WTC11 (cell line): ENCODE measurements around the gene CHTOP. TPM values are rescaled to one million over a fixed set of nuclear protein-coding genes. Genes with fewer than 3 reads are reported as not detected.

Source experiments
- ATAC-seq: fragments of 200-7000 bp; cut with Tn5 transposase; 2 replicates; pipeline ENCODE4 v1.10.0; 2021; ENCODE audit warnings: mild to moderate bottlenecking, moderate library complexity
- CTCF ChIA-PET: fragments of 300-600 bp; sonication (Branson Sonifier 250); formaldehyde crosslinking; loops from one replicate; lab custom pipeline; 2021; ENCODE audit warnings: antibody characterized with exemption; lab: Charles Lee
- POLR2A ChIA-PET: fragments of 350-600 bp; sonication (Branson Sonifier 250); formaldehyde crosslinking; loops from one replicate; lab custom pipeline; 2021; ENCODE audit warnings: antibody characterized with exemption; lab: Charles Lee
- DNase-seq: peaks from one replicate; pipeline ENCODE4 v3.0.0; 2021; ENCODE audit warnings: low spot score
- H3K27ac Mint-ChIP-seq: 2 replicates; pipeline ENCODE4 v1.8.0; 2021; ENCODE audit warnings: mixed read lengths
- H3K27me3 Mint-ChIP-seq: 2 replicates; pipeline ENCODE4 v1.8.0; 2021; ENCODE audit warnings: low read depth, mild to moderate bottlenecking, moderate library complexity, mixed read lengths
- H3K36me3 Mint-ChIP-seq: 2 replicates; pipeline ENCODE4 v1.8.0; 2021; ENCODE audit warnings: mixed read lengths
- H3K4me1 Mint-ChIP-seq: 2 replicates; pipeline ENCODE4 v1.8.0; 2022; ENCODE audit warnings: mixed read lengths
- H3K4me3 Mint-ChIP-seq: 2 replicates; pipeline ENCODE4 v1.8.0; 2021; ENCODE audit warnings: mild to moderate bottlenecking, moderate library complexity, mixed read lengths
- H3K9me3 Mint-ChIP-seq: 2 replicates; pipeline ENCODE4 v1.8.0; 2021; ENCODE audit warnings: mixed read lengths
- CREB1 ChIP-seq: sonication (generic); formaldehyde crosslinking; IDR thresholded peaks from 2 replicates; pipeline ENCODE4 v1.8.0; 2023; ENCODE audit warnings: mild to moderate bottlenecking, missing genetic modification reagents
- CREM ChIP-seq: sonication (generic); formaldehyde crosslinking; IDR thresholded peaks from 2 replicates; pipeline ENCODE4 v1.8.1; 2022; ENCODE audit warnings: mild to moderate bottlenecking, missing genetic modification reagents, moderate library complexity
- ELF4 ChIP-seq: sonication (generic); formaldehyde crosslinking; IDR thresholded peaks from 2 replicates; pipeline ENCODE4 v1.8.1; 2022; ENCODE audit warnings: low read depth, mild to moderate bottlenecking, moderate library complexity, missing genetic modification reagents
- EMX1 ChIP-seq: fragments of 250-450 bp; sonication (Bioruptor Pico); IDR thresholded peaks from 2 replicates; pipeline ENCODE4 v1.8.0; 2021; ENCODE audit warnings: mild to moderate bottlenecking
- GTF2I ChIP-seq: fragments of 250-450 bp; sonication (Bioruptor Pico); conservative IDR thresholded peaks from 2 replicates; pipeline ENCODE4 v1.4.0; 2021; ENCODE audit warnings: mild to moderate bottlenecking
- IRF2 ChIP-seq: sonication (generic); formaldehyde crosslinking; IDR thresholded peaks from 2 replicates; pipeline ENCODE4 v1.8.0; 2022; ENCODE audit warnings: low read depth, missing genetic modification reagents, borderline replicate concordance
- JAZF1 ChIP-seq: fragments of 250-450 bp; sonication (Bioruptor Pico); IDR thresholded peaks from 2 replicates; pipeline ENCODE4 v1.9.0; 2021; ENCODE audit warnings: moderate library complexity, mild to moderate bottlenecking, inconsistent platforms
- JUN ChIP-seq: sonication (generic); formaldehyde crosslinking; IDR thresholded peaks from 2 replicates; pipeline ENCODE4 v1.8.0; 2023; ENCODE audit warnings: mild to moderate bottlenecking, missing genetic modification reagents
- NFYB ChIP-seq: sonication (generic); formaldehyde crosslinking; conservative IDR thresholded peaks from 2 replicates; pipeline ENCODE4 v1.8.0; 2022; ENCODE audit warnings: low read depth, missing genetic modification reagents
- NR1H2 ChIP-seq: sonication (generic); formaldehyde crosslinking; IDR thresholded peaks from 2 replicates; pipeline ENCODE4 v1.9.0; 2021; ENCODE audit warnings: mild to moderate bottlenecking, moderate library complexity, missing genetic modification reagents
- RELA ChIP-seq: sonication (generic); formaldehyde crosslinking; IDR thresholded peaks from 2 replicates; pipeline ENCODE4 v1.8.1; 2022; ENCODE audit warnings: missing genetic modification reagents, mild to moderate bottlenecking, borderline replicate concordance
- SMAD3 ChIP-seq: sonication (generic); formaldehyde crosslinking; IDR thresholded peaks from 2 replicates; pipeline ENCODE4 v1.8.0; 2022; ENCODE audit warnings: missing genetic modification reagents, mild to moderate bottlenecking, borderline replicate concordance
- SMAD4 ChIP-seq: sonication (generic); formaldehyde crosslinking; IDR thresholded peaks from 2 replicates; pipeline ENCODE4 v1.8.0; 2022; ENCODE audit warnings: mild to moderate bottlenecking, missing genetic modification reagents
- TCF7 ChIP-seq: sonication (generic); formaldehyde crosslinking; IDR thresholded peaks from 2 replicates; pipeline ENCODE4 v1.8.0; 2022; ENCODE audit warnings: mild to moderate bottlenecking, low read depth, missing genetic modification reagents, moderate library complexity
- ZNF121 ChIP-seq: sonication (generic); formaldehyde crosslinking; IDR thresholded peaks from 2 replicates; pipeline ENCODE4 v1.8.0; 2023; ENCODE audit warnings: missing genetic modification reagents
- ZNF219 ChIP-seq: sonication (generic); formaldehyde crosslinking; IDR thresholded peaks from 2 replicates; pipeline ENCODE4 v1.8.0; 2023; ENCODE audit warnings: missing genetic modification reagents, mild to moderate bottlenecking, borderline replicate concordance
- ZNF232 ChIP-seq: sonication (generic); formaldehyde crosslinking; IDR thresholded peaks from 2 replicates; pipeline ENCODE4 v1.8.0; 2022; ENCODE audit warnings: mild to moderate bottlenecking, missing genetic modification reagents
- ZNF317 ChIP-seq: sonication (generic); formaldehyde crosslinking; IDR thresholded peaks from 2 replicates; pipeline ENCODE4 v1.8.1; 2023; ENCODE audit warnings: low read depth, mild to moderate bottlenecking, moderate library complexity, missing genetic modification reagents, borderline replicate concordance
- ZNF423 ChIP-seq: fragments of 250-450 bp; sonication (Bioruptor Pico); IDR thresholded peaks from 2 replicates; pipeline ENCODE4 v2.1.2; 2022; ENCODE audit warnings: mild to moderate bottlenecking, moderate library complexity
- total RNA-seq: library from RNA; stranded (reverse); gene quantifications from 3 replicates; pipeline ENCODE4 v1.2.3, GENCODE V29; 2021
- TF ChIP-seq, protein P1 (sequence below): sonication (generic); formaldehyde crosslinking; IDR thresholded peaks from 2 replicates; pipeline ENCODE4 v1.8.1; 2023; ENCODE audit warnings: mild to moderate bottlenecking, missing genetic modification reagents
- TF ChIP-seq, protein P2 (sequence below): sonication (generic); formaldehyde crosslinking; IDR thresholded peaks from 2 replicates; pipeline ENCODE4 v1.8.1; 2022; ENCODE audit warnings: mild to moderate bottlenecking, moderate library complexity, missing genetic modification reagents
- TF ChIP-seq, protein P3 (sequence below): sonication (generic); formaldehyde crosslinking; IDR thresholded peaks from 2 replicates; pipeline ENCODE4 v1.8.1; 2023; ENCODE audit warnings: mild to moderate bottlenecking, moderate library complexity, missing genetic modification reagents
- TF ChIP-seq, protein P4 (sequence below): sonication (generic); formaldehyde crosslinking; IDR thresholded peaks from 2 replicates; pipeline ENCODE4 v1.8.1; 2023; ENCODE audit warnings: mild to moderate bottlenecking, missing genetic modification reagents, moderate library complexity
- TF ChIP-seq, protein P5 (sequence below): sonication (generic); formaldehyde crosslinking; IDR thresholded peaks from 2 replicates; pipeline ENCODE4 v1.8.1; 2022; ENCODE audit warnings: missing genetic modification reagents, borderline replicate concordance
- TF ChIP-seq, protein P6 (sequence below): sonication (generic); formaldehyde crosslinking; IDR thresholded peaks from 2 replicates; pipeline ENCODE4 v1.8.0; 2022; ENCODE audit warnings: mild to moderate bottlenecking, missing genetic modification reagents
- TF ChIP-seq, protein P7 (sequence below): fragments of 250-450 bp; sonication (Bioruptor Pico); conservative IDR thresholded peaks from 2 replicates; pipeline ENCODE4 v1.9.0; 2021; ENCODE audit warnings: mild to moderate bottlenecking

Gene CHTOP
- total RNA-seq, 1 experiment from 2014 or later, result 101 TPM

DNA sequence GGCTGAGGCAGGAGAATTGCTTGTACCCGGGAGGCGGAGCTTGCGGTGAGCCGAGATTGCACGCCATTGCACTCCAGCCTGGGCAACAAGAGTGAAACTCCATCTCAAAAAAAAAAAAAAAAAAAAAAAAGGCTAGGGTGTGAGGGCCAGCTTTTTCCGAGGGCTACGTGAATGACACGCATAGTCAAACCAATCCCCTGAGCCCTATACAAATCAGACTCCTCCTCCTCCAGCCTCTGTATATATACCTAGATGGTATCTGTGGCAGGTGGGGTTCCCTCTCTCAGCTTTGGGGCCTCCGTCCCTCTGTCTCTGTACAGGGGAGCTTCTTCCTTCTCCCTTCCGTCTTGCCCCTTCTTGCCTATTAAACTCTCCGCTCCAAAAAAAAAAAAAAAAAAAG lies 27.7 kb upstream of the CHTOP start:
- no peaks in the 10 kb centered on the region; the same call in 1 of the 2 replicates for H3K36me3 Mint-ChIP-seq
- peaks cover 41% of the 10 kb centered on the region for H3K4me1 Mint-ChIP-seq
- no peaks in the 10 kb centered on the region for H3K9me3 Mint-ChIP-seq
- no peaks in the 10 kb centered on the region; the same call in 1 of the 2 replicates for H3K27me3 Mint-ChIP-seq
- no peak for TF ChIP-seq JUN (CRISPR knock-in tag)
- TF ChIP-seq, protein P1, sequence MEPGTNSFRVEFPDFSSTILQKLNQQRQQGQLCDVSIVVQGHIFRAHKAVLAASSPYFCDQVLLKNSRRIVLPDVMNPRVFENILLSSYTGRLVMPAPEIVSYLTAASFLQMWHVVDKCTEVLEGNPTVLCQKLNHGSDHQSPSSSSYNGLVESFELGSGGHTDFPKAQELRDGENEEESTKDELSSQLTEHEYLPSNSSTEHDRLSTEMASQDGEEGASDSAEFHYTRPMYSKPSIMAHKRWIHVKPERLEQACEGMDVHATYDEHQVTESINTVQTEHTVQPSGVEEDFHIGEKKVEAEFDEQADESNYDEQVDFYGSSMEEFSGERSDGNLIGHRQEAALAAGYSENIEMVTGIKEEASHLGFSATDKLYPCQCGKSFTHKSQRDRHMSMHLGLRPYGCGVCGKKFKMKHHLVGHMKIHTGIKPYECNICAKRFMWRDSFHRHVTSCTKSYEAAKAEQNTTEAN (CRISPR knock-in tag), result no peak
- TF ChIP-seq CREB1 (CRISPR knock-in tag), result no peak
- no peak for TF ChIP-seq ZNF232
- no peak for TF ChIP-seq NFYB (CRISPR knock-in tag)
- TF ChIP-seq, protein P2, sequence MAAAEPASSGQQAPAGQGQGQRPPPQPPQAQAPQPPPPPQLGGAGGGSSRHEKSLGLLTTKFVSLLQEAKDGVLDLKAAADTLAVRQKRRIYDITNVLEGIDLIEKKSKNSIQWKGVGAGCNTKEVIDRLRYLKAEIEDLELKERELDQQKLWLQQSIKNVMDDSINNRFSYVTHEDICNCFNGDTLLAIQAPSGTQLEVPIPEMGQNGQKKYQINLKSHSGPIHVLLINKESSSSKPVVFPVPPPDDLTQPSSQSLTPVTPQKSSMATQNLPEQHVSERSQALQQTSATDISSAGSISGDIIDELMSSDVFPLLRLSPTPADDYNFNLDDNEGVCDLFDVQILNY (CRISPR knock-in tag), result no peak
- TF ChIP-seq, protein P3, sequence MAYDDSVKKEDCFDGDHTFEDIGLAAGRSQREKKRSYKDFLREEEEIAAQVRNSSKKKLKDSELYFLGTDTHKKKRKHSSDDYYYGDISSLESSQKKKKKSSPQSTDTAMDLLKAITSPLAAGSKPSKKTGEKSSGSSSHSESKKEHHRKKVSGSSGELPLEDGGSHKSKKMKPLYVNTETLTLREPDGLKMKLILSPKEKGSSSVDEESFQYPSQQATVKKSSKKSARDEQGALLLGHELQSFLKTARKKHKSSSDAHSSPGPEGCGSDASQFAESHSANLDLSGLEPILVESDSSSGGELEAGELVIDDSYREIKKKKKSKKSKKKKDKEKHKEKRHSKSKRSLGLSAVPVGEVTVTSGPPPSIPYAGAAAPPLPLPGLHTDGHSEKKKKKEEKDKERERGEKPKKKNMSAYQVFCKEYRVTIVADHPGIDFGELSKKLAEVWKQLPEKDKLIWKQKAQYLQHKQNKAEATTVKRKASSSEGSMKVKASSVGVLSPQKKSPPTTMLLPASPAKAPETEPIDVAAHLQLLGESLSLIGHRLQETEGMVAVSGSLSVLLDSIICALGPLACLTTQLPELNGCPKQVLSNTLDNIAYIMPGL (CRISPR knock-in tag), result no peak
- TF ChIP-seq CREM (CRISPR knock-in tag), result no peak
- no peak for TF ChIP-seq SMAD4
- no peak for TF ChIP-seq IRF2 (CRISPR knock-in tag)
- TF ChIP-seq ZNF219 (CRISPR knock-in tag), result no peak
- TF ChIP-seq ZNF317, result no peak
- TF ChIP-seq ZNF423 (CRISPR knock-in tag), result no peak
- TF ChIP-seq, protein P4, sequence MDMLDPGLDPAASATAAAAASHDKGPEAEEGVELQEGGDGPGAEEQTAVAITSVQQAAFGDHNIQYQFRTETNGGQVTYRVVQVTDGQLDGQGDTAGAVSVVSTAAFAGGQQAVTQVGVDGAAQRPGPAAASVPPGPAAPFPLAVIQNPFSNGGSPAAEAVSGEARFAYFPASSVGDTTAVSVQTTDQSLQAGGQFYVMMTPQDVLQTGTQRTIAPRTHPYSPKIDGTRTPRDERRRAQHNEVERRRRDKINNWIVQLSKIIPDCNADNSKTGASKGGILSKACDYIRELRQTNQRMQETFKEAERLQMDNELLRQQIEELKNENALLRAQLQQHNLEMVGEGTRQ (CRISPR knock-in tag), result no peak
- TF ChIP-seq, protein P5, sequence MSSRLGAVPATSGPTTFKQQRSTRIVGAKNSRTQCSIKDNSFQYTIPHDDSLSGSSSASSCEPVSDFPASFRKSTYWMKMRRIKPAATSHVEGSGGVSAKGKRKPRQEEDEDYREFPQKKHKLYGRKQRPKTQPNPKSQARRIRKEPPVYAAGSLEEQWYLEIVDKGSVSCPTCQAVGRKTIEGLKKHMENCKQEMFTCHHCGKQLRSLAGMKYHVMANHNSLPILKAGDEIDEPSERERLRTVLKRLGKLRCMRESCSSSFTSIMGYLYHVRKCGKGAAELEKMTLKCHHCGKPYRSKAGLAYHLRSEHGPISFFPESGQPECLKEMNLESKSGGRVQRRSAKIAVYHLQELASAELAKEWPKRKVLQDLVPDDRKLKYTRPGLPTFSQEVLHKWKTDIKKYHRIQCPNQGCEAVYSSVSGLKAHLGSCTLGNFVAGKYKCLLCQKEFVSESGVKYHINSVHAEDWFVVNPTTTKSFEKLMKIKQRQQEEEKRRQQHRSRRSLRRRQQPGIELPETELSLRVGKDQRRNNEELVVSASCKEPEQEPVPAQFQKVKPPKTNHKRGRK, result no peak
- no peak for TF ChIP-seq ELF4
- TF ChIP-seq JAZF1 (CRISPR knock-in tag), result no peak
- TF ChIP-seq GTF2I, result no peak
- ChIA-PET CTCF (interaction anchor here (0.6 to 14.4 kb wide), 4 partner anchors 22 to 212 kb away, joined by 3 to 230 read pairs (median 4); partner anchors contain the start of genes S100A1 and S100A13), POLR2A (interaction anchor here (0.6 to 2.6 kb wide), 4 partner anchors 28 to 67 kb away, joined by 3 to 7 read pairs (median 5); partner anchors contain the start of gene CHTOP)
- no peak for ATAC-seq
- no peak for DNase-seq
- H3K4me3 Mint-ChIP-seq, result no peak overlapping the region
- H3K27ac Mint-ChIP-seq, result no peak overlapping the region

DNA sequence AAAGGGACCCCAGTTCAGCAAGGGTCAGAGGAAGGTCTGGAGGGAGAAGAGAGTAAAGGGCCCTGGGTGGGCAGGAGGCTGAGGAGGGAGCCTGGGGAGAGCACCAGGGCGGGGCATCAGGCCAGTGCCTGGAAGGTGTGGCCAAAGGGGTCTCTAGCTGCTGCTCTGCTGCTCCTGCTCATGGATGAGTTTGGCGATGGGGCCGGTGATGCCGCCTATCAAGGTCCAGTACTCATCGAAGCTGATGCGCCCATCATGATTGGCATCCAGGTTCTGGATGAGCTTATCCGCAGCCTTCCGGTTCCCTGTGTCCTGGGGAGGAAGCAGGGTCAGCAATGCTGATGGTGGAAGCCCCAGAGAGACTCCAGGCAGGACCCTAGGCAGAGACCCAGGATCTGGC lies 26.5 kb upstream of the CHTOP start:
- Mint-ChIP-seq H3K36me3 (no peaks in the 10 kb centered on the region), H3K4me1 (peaks cover 52% of the 10 kb centered on the region), H3K27me3 (no peaks in the 10 kb centered on the region; the same call in 1 of the 2 replicates), H3K9me3 (no peaks in the 10 kb centered on the region), H3K27ac (no peak overlapping the region), H3K4me3 (no peak overlapping the region)
- ChIA-PET POLR2A (interaction anchor here (2.6 kb wide), 1 partner anchor 27 kb away, joined by 7 read pairs; the partner anchor contains the start of gene CHTOP), CTCF (interaction anchor here (0.8 to 14.4 kb wide), 4 partner anchors 9 to 71 kb away, joined by 3 to 230 read pairs (median 5); partner anchors contain the start of genes S100A1, S100A13, S100A14 and S100A6)
- ATAC-seq (no peak), DNase-seq (no peak)
- TF ChIP-seq RELA (no peak), ZNF121 (CRISPR knock-in tag) (no peak), TCF7 (CRISPR knock-in tag) (no peak), ELF4 (no peak), SMAD4 (no peak), NR1H2 (no peak), SMAD3 (CRISPR knock-in tag) (no peak), IRF2 (CRISPR knock-in tag) (no peak), EMX1 (CRISPR knock-in tag) (no peak)
- TF ChIP-seq, protein P4 (CRISPR knock-in tag), result no peak
- TF ChIP-seq, protein P6, sequence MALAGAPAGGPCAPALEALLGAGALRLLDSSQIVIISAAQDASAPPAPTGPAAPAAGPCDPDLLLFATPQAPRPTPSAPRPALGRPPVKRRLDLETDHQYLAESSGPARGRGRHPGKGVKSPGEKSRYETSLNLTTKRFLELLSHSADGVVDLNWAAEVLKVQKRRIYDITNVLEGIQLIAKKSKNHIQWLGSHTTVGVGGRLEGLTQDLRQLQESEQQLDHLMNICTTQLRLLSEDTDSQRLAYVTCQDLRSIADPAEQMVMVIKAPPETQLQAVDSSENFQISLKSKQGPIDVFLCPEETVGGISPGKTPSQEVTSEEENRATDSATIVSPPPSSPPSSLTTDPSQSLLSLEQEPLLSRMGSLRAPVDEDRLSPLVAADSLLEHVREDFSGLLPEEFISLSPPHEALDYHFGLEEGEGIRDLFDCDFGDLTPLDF (CRISPR knock-in tag), result no peak
- TF ChIP-seq, protein P7, sequence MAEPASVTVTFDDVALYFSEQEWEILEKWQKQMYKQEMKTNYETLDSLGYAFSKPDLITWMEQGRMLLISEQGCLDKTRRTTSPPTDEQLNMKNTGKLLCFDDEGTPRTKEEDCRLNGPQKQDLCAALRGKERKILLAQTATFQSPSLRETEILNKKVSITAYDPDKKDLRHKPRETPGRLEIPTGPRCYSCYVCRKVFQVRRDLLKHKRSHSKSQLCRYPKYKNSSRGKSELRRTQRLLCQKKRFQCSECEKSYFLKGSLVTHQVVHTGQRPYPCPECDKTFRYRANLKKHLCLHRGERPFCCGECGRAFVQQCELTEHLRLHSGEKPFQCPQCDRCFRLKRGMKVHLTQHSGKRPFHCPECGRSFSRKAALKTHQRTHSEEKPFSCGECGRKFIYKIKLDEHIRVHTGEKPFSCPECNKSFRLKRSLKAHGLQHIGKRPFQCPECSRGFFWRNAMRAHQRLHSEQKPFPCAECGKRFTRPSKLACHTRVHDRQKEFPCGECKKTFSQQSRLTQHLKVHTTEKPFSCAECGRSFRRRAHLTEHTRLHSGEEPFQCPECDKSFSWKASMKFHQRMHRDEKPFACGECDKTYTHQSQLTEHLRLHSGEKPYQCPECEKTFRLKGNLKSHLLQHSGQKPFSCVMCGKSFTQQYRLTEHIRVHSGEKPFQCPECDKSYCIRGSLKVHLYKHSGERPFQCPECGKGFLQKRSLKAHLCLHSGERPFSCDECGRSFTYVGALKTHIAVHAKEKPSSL (CRISPR knock-in tag), result no peak
